Keratinocyte (primary cell): ENCODE data around the gene BET1L.

ENCODE experiments used
- CTCF ChIP-seq, 3 experiments: IDR thresholded peaks in 1 of 3; conservative IDR thresholded peaks in 1 of 3; optimal IDR thresholded peaks in 1 of 3; 2 replicates in 2 of 3; 3 replicates in 1 of 3; pipeline versions ENCODE3 to v1.5.1; 2011; ENCODE audit warnings: low read length in 3 of 3, mild to moderate bottlenecking in 3 of 3, moderate library complexity in 2 of 3, control low read depth in 1 of 3, inconsistent platforms in 1 of 3; ENCODE audit not compliant: insufficient read depth in 2 of 3; ENCODE audit errors: extremely low read depth in 1 of 3
- EZH2 ChIP-seq: IDR thresholded peaks from one replicate; pipeline ENCODE4 v1.6.1; 2012; ENCODE audit warnings: inconsistent platforms, mild to moderate bottlenecking, low read length, moderate library complexity

DNA sequence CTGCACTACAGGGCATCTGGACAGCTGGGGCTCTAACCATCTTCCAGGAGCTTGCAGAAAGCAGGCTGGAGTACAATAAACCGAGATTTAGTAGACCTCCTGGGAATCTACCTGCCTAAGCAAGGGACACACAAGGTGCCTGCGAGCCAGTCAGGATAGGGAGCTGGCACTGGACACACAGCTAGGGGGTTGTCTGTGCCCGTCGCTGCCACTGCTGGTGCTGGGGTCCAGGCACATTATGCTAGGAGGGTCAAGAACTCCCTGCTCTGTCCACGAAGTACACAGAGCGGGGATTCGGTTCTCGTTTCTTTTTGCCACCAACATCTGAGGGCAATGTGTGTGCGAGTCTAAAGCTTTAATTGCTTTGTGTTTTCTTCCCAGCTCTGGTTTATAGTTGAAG, 4.5 kb upstream of the BET1L start:
- TF ChIP-seq CTCF (optimal IDR thresholded peaks at IDR 0.05 in 1 of 3, IDR thresholded peaks at IDR 0.05 in 1 of 3, conservative IDR thresholded peaks at IDR 0.05 in 1 of 3; ENCODE audit: extremely low read depth in 1 of 3, insufficient read depth in 2 of 3, low read length in 3 of 3) (no peak), EZH2 (no peak)
